AG04450 (cell line): Measurements from ENCODE around the gene LASP1. TPM values are rescaled to one million over a fixed set of nuclear protein-coding genes. Genes with fewer than 3 reads are reported as not detected.

ENCODE experiments used
- CTCF ChIA-PET: fragments of 300-600, 350-600 bp; formaldehyde crosslinking; extraction: SDS; loops from one replicate; lab custom pipeline; 2022; ENCODE audit warnings: antibody characterized with exemption, inconsistent platforms; lab: Charles Lee
- POLR2A ChIA-PET: fragments of 350-600 bp; formaldehyde crosslinking; extraction: SDS; loops from one replicate; lab custom pipeline; 2021; ENCODE audit warnings: antibody characterized with exemption, inconsistent platforms; lab: Yijun Ruan, JAX
- DNase-seq: peaks from one replicate; pipeline ENCODE4 v3.0.0-alpha.2; 2011; ENCODE audit warnings: low read depth, low spot score
- H3K27ac ChIP-seq: one replicate; pipeline ENCODE4 v1.5.1; 2012; ENCODE audit warnings: low read depth, low read length, control low read depth
- H3K27me3 ChIP-seq: one replicate; pipeline ENCODE4 v1.6.0; 2012; ENCODE audit warnings: low read length; ENCODE audit not compliant: control insufficient read depth, insufficient read depth
- H3K4me3 ChIP-seq: 2 replicates; pipeline ENCODE4 v1.5.1; 2011; ENCODE audit warnings: mild to moderate bottlenecking, low read depth, low read length, control low read depth
- H3K9me3 ChIP-seq: 2 replicates; pipeline ENCODE4 v1.5.1; 2012; ENCODE audit warnings: low read length; ENCODE audit not compliant: control insufficient read depth, insufficient read depth
- polyA plus RNA-seq: library from polyadenylated mRNA; depleted of rRNA; stranded (reverse); fragments of >200 nt; gene quantifications from 2 replicates; pipeline ENCODE4 v1.2.3, GENCODE V29; 2011
- TF ChIP-seq, protein P1 (sequence below): IDR thresholded peaks from 2 replicates; pipeline ENCODE4 v1.5.1; 2011; ENCODE audit warnings: low read depth, low read length, control low read depth, inconsistent platforms

The LASP1 gene
- polyA plus RNA-seq, 1 experiment: 181 TPM

DNA sequence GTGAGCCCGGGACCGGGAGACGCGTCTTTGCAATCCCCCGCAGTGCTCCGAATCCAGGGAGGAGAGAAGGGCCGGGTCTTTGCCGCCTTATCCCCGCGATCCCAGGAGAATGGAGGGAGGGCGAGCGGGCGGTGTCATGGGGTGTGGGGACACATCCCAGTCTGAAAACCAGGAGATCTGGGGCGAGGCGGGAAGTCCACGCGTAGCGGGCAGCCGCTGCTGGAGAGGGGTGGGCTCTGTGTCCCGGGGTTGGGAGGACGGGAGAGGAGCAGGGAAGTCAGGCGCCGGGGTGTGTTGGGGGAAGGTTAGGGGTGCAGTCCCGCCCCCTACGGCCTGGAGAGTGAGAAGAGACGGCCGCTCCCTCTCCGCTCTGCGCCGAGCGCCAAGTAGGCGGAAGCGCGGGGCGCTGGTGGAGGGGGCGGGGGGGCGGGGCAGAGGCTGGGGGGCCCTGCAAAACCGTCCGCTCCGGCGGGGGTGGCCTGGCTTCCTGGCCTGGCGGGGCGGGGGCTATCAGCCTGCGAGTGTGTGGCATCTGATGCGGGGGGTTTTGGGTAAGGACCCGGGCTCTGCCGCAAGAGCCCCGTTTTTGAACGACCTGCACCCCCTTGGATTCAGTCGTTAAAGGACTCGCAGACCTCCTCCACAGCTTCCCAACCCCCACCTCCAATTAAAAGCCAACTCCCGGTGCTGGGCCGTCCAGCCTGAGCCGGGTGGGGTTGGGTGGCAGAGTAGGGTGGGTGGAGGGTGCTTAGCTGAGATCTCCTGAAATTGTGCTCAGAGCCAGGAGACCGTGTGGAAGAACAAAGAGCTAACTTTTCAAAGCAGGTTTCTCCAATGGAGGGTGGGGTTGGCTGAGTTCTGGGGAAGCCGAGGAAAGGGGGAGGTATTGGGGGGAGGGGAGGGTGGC, 654 bp downstream of the LASP1 start:
- peak overlapping the region; percentile 98 for H3K4me3 ChIP-seq
- DNase-seq: no peak
- no peaks in the 10 kb centered on the region for H3K27me3 ChIP-seq
- CTCF ChIA-PET: interaction anchor here (0.6 kb wide), 1 partner anchor 15 kb away, joined by 3 read pairs; no protein-coding TSS in a partner anchor
- TF ChIP-seq, protein P1, sequence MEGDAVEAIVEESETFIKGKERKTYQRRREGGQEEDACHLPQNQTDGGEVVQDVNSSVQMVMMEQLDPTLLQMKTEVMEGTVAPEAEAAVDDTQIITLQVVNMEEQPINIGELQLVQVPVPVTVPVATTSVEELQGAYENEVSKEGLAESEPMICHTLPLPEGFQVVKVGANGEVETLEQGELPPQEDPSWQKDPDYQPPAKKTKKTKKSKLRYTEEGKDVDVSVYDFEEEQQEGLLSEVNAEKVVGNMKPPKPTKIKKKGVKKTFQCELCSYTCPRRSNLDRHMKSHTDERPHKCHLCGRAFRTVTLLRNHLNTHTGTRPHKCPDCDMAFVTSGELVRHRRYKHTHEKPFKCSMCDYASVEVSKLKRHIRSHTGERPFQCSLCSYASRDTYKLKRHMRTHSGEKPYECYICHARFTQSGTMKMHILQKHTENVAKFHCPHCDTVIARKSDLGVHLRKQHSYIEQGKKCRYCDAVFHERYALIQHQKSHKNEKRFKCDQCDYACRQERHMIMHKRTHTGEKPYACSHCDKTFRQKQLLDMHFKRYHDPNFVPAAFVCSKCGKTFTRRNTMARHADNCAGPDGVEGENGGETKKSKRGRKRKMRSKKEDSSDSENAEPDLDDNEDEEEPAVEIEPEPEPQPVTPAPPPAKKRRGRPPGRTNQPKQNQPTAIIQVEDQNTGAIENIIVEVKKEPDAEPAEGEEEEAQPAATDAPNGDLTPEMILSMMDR: no peak
- H3K27ac ChIP-seq: peak overlapping the region; percentile 93
- POLR2A ChIA-PET: interaction anchor here (0.5 to 6.5 kb wide), 22 partner anchors 9 to 284 kb away, joined by 3 to 74 read pairs (median 6); partner anchors contain the start of genes LASP1NB, PIP4K2B and RPL23
- no peaks in the 10 kb centered on the region; the same call in 1 of the 2 replicates for H3K9me3 ChIP-seq

DNA sequence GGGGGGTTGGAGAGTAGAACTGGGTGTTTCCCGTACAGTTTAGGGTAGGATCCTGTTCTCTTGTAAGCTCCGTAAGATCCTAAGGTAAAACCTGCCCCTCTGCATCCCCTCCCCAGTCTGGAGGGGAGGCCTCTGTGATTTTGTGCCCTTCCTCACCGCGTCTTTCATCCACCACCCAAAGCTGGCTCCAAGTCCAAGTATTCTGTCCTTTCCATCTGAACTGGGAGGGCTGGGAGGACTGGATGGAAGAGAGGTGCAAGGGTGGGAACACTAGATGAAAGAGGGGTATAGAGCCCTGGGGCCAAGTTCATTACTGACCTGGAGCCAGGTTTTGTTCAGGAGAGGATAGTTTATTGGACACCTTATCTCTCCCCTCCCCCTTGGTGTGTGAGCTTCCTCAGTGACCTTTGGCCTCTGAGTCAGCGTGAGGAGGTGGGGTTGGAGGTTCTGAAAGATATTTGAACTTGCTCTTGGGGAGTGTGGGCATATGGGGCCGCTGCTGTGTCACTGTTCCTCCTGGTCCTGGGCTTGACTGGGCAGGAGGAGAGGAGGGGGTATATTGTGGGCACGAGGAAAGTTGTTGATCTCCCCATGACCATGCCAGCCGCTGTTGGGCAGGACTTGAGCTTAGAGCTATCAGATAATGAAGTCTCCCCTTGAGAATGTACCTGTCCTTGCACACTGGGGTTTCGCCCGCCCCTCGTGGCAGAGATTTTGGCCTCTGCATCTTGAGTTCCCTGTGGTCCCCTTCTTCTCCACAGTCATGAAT, 1.6 kb downstream of the LASP1 start:
- H3K9me3 ChIP-seq: no peaks in the 10 kb centered on the region; the same call in 1 of the 2 replicates
- DNase-seq: no peak
- ChIA-PET POLR2A (interaction anchor here (0.8 to 6.5 kb wide), 9 partner anchors 8 to 282 kb away, joined by 3 to 74 read pairs (median 5); partner anchors contain the start of genes LASP1NB, PIP4K2B and RPL23), CTCF (interaction anchor here (0.5 kb wide), 1 partner anchor 26 kb away, joined by 4 read pairs; no protein-coding TSS in a partner anchor)
- TF ChIP-seq, protein P1: no peak
- H3K27me3 ChIP-seq: no peaks in the 10 kb centered on the region
- peak overlapping the region; percentile 47 for H3K27ac ChIP-seq
- H3K4me3 ChIP-seq: peak overlapping the region; percentile 98

DNA sequence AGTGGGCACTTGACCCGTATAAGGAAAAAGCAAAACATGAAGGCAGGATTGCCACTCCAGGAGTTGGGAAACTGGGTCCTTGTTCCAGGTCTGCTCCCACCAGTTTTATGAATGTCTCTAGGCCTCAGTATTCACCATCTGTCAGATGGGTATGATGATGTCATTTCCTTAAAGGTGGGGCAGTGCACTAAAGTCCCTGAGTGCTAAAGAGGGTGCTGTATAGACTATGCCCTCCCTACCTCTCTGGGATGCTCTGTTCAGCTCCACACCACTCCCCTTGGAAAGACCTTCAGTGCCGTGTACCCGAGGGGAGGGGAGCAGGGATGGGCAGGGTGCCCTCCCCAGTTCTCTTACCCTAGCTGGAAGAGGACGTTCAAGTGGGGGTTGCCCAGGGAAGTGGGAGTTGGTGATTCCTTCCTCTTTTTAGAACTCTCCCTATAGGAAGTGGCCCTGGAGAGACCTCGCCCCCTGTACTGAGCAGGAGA, 2.2 kb downstream of the LASP1 start:
- ChIA-PET POLR2A (interaction anchor here (1.2 to 6.5 kb wide), 6 partner anchors 8 to 281 kb away, joined by 3 to 74 read pairs (median 9); partner anchors contain the start of genes PIP4K2B and RPL23), CTCF (interaction anchor here (0.5 kb wide), 1 partner anchor 27 kb away, joined by 4 read pairs; no protein-coding TSS in a partner anchor)
- Histone ChIP-seq H3K9me3 (no peaks in the 10 kb centered on the region; the same call in 1 of the 2 replicates), H3K4me3 (peak overlapping the region; percentile 98), H3K27ac (no peak overlapping the region), H3K27me3 (no peaks in the 10 kb centered on the region)
- no peak for DNase-seq
- TF ChIP-seq, protein P1: no peak

DNA sequence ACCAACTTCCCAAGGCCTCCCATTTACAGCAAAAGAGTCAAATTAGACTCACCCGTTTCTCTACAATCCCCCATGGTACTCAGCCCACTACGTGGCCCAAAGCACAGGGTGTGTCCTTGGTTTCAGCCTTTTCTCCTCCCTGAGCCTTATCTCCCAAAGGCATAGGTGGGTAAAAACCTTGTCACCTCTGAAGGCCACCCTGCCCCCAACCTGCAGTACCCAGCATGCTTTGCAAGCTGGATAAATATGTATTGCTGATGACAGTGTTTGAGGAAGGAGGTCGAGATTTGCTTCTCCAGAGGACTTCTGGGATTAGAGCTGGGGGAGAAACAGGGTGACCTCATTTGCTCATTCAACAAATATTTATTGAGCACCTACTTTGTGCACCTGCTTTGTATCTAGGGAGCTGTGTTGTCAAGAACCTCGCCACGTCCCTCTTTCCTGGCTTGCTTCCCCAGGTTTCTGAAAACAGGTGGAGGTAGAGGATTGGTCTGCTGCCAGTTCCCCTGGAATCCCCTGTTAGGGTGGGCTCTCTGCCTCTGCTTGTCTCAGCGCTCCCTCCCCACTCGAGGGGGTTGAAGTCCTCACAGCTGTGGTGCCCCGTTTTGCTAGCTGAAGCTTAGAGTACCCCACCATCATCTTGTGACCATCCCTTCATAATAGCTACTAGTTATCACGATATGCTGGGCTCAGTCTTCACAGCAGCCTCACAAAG, 3.0 kb downstream of the LASP1 start:
- Histone ChIP-seq H3K27me3 (no peaks in the 10 kb centered on the region), H3K9me3 (no peaks in the 10 kb centered on the region; the same call in 1 of the 2 replicates), H3K4me3 (peak overlapping the region; percentile 98), H3K27ac (no peak overlapping the region)
- POLR2A ChIA-PET: interaction anchor here (0.6 to 6.5 kb wide), 5 partner anchors 11 to 74 kb away, joined by 3 to 74 read pairs (median 3); partner anchors contain the start of genes PIP4K2B and RPL23
- DNase-seq: no peak
- TF ChIP-seq, protein P1: no peak
- CTCF ChIA-PET: interaction anchor here (0.6 to 0.8 kb wide), 2 partner anchors 27 to 280 kb away, joined by 3 to 6 read pairs; no protein-coding TSS in a partner anchor
